GM06990 (cell line): ENCODE measurements around the gene HDAC4.

Experiments used
- DNase-seq: peaks from one replicate; pipeline ENCODE4 v3.0.0-alpha.2; 2011; ENCODE audit not compliant: insufficient read length; ENCODE audit errors: extremely low read depth
- H3K27me3 ChIP-seq: replicated peaks from 2 replicates; pipeline ENCODE4 v1.6.0; 2011; ENCODE audit warnings: low read length; ENCODE audit not compliant: control insufficient read depth, insufficient read depth
- H3K36me3 ChIP-seq: 2 replicates; pipeline ENCODE4 v1.5.1; 2011; ENCODE audit warnings: low read length; ENCODE audit not compliant: control insufficient read depth, insufficient read depth
- H3K4me3 ChIP-seq: replicated peaks from 2 replicates; pipeline ENCODE4 v1.5.1; 2011; ENCODE audit warnings: low read depth, mild to moderate bottlenecking, control low read depth, low read length
- CTCF ChIP-seq: IDR thresholded peaks from 2 replicates; pipeline ENCODE4 v1.5.1; 2011; ENCODE audit warnings: low read length, control low read depth, mild to moderate bottlenecking, inconsistent platforms; ENCODE audit not compliant: insufficient read depth, poor library complexity, severe bottlenecking

HDAC4 gene

GRCh38 chr2:239337877-239338484 is 62.8 kb downstream of the HDAC4 start:
- no peaks in the 10 kb centered on the region for H3K27me3 ChIP-seq
- no peak for DNase-seq
- TF ChIP-seq CTCF, result no peak
- no peaks in the 10 kb centered on the region for H3K36me3 ChIP-seq
- no peak overlapping the region for H3K4me3 ChIP-seq

- Histone ChIP-seq H3K4me3 (no peak overlapping the region), H3K36me3 (no peaks in the 10 kb centered on the region), H3K27me3 (no peaks in the 10 kb centered on the region)
- DNase-seq, result no peak
- no peak for TF ChIP-seq CTCF
These were observed 63.5 kb downstream of the HDAC4 start for GRCh38 chr2:239337122-239337876.

GRCh38 chr2:239331560-239331959 is 69.3 kb downstream of the HDAC4 start:
- TF ChIP-seq CTCF, result no peak
- H3K36me3 ChIP-seq, result no peaks in the 10 kb centered on the region
- no peaks in the 10 kb centered on the region for H3K27me3 ChIP-seq
- no peak overlapping the region for H3K4me3 ChIP-seq
- DNase-seq, result no peak

GRCh38 chr2:239330836-239331235 is 70.0 kb downstream of the HDAC4 start:
- DNase-seq, result no peak
- no peaks in the 10 kb centered on the region for H3K27me3 ChIP-seq

GRCh38 chr2:239329972-239330572 is 70.7 kb downstream of the HDAC4 start:
- DNase-seq, result no peak
- H3K4me3 ChIP-seq, result no peak overlapping the region
- H3K36me3 ChIP-seq, result no peaks in the 10 kb centered on the region
- H3K27me3 ChIP-seq, result no peaks in the 10 kb centered on the region
- no peak for TF ChIP-seq CTCF

More at GRCh38 chr2:239330836-239331235, 70.0 kb downstream of the HDAC4 start:
- TF ChIP-seq CTCF, result no peak
- H3K4me3 ChIP-seq, result no peak overlapping the region
- H3K36me3 ChIP-seq, result no peaks in the 10 kb centered on the region
